ENCODE measurements around the gene SIRT3.

SIRT3 gene

GRCh38 chr11:208917-209260, 27.3 kb downstream of the SIRT3 start:
- Histone ChIP-seq H3K36me3 (ENCODE audit: insufficient read depth, low read length) (peaks cover 32% of the 10 kb centered on the region; the same call in 1 of the 2 replicates), H3K27me3 (ENCODE audit: insufficient read depth, low read length, poor library complexity, severe bottlenecking) (no peaks in the 10 kb centered on the region), H3K9me2 (replicated peaks; ENCODE audit: low read depth, low read length) (no peaks in the 10 kb centered on the region), H4K20me1 (ENCODE audit: insufficient read depth, low read length, poor library complexity, severe bottlenecking) (peaks cover 36% of the 10 kb centered on the region), H3K4me1 (ENCODE audit: insufficient read depth, low read length, poor library complexity, severe bottlenecking) (peaks cover 45% of the 10 kb centered on the region), H3K4me3 (ENCODE audit: low read length, poor library complexity, severe bottlenecking) (peak overlapping the region; percentile 98), H3K9ac (ENCODE audit: low read depth, low read length, poor library complexity, severe bottlenecking) (peak overlapping the region; percentile 99), H2AFZ (ENCODE audit: low read length) (0 out of 2 replicates have a peak overlapping the region, but pooled peaks have one; percentile 63), H3F3A (ENCODE audit: low read depth) (peaks cover 5% of the 10 kb centered on the region), H3K79me2 (ENCODE audit: insufficient read depth, low read length) (peaks cover 73% of the 10 kb centered on the region), H3K9me3 (ENCODE audit: insufficient read depth, low read depth, low read length) (no peaks in the 10 kb centered on the region), H3K4me2 (ENCODE audit: low read depth, low read length, poor library complexity, severe bottlenecking) (peak overlapping the region; percentile 99)
- no peak for TF ChIP-seq EZH2phosphoT487 (IDR thresholded peaks at IDR 0.05; ENCODE audit: borderline replicate concordance)
- TF ChIP-seq, protein P1, sequence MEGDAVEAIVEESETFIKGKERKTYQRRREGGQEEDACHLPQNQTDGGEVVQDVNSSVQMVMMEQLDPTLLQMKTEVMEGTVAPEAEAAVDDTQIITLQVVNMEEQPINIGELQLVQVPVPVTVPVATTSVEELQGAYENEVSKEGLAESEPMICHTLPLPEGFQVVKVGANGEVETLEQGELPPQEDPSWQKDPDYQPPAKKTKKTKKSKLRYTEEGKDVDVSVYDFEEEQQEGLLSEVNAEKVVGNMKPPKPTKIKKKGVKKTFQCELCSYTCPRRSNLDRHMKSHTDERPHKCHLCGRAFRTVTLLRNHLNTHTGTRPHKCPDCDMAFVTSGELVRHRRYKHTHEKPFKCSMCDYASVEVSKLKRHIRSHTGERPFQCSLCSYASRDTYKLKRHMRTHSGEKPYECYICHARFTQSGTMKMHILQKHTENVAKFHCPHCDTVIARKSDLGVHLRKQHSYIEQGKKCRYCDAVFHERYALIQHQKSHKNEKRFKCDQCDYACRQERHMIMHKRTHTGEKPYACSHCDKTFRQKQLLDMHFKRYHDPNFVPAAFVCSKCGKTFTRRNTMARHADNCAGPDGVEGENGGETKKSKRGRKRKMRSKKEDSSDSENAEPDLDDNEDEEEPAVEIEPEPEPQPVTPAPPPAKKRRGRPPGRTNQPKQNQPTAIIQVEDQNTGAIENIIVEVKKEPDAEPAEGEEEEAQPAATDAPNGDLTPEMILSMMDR (conservative IDR thresholded peaks at IDR 0.05; ENCODE audit: low read length): no peak

GRCh38 chr11:208181-208916, 27.8 kb downstream of the SIRT3 start:
- Histone ChIP-seq H3K36me3 (ENCODE audit: insufficient read depth, low read length) (peaks cover 31% of the 10 kb centered on the region; the same call in 1 of the 2 replicates), H3K9ac (ENCODE audit: low read depth, low read length, poor library complexity, severe bottlenecking) (peak overlapping the region; percentile 99), H2AFZ (ENCODE audit: low read length) (0 out of 2 replicates have a peak overlapping the region, but pooled peaks have one; percentile 63), H3K4me3 (ENCODE audit: low read length, poor library complexity, severe bottlenecking) (peak overlapping the region; percentile 98), H3K9me2 (replicated peaks; ENCODE audit: low read depth, low read length) (no peaks in the 10 kb centered on the region), H4K20me1 (ENCODE audit: insufficient read depth, low read length, poor library complexity, severe bottlenecking) (peaks cover 36% of the 10 kb centered on the region), H3K9me3 (ENCODE audit: insufficient read depth, low read depth, low read length) (no peaks in the 10 kb centered on the region), H3F3A (ENCODE audit: low read depth) (peaks cover 5% of the 10 kb centered on the region), H3K4me1 (ENCODE audit: insufficient read depth, low read length, poor library complexity, severe bottlenecking) (peaks cover 50% of the 10 kb centered on the region), H3K79me2 (ENCODE audit: insufficient read depth, low read length) (peaks cover 73% of the 10 kb centered on the region), H3K27me3 (ENCODE audit: insufficient read depth, low read length, poor library complexity, severe bottlenecking) (no peaks in the 10 kb centered on the region), H3K4me2 (ENCODE audit: low read depth, low read length, poor library complexity, severe bottlenecking) (peak overlapping the region; percentile 99)
- TF ChIP-seq EZH2phosphoT487 (IDR thresholded peaks at IDR 0.05; ENCODE audit: borderline replicate concordance): no peak
- TF ChIP-seq, protein P1 (conservative IDR thresholded peaks at IDR 0.05; ENCODE audit: low read length): no peak

DNA sequence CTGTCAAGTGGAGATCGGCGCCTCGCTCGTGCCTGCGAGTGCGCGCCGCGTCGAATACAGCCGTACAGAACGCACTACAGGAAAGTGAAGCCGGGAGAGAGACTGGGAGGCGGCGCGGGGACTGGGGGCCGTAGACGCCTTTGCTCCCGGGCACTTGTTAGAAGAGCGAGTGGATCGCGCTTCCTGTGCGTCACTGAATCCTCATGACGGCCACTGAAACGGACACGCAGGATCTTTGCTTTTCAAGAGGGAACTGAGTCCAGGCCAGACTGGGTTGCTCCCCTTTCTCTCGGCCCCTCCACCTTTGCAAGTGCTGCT, 28.3 kb downstream of the SIRT3 start:
- Histone ChIP-seq H3K79me2 (ENCODE audit: insufficient read depth, low read length) (peaks cover 73% of the 10 kb centered on the region), H3K4me2 (ENCODE audit: low read depth, low read length, poor library complexity, severe bottlenecking) (peak overlapping the region; percentile 84), H4K20me1 (ENCODE audit: insufficient read depth, low read length, poor library complexity, severe bottlenecking) (peaks cover 36% of the 10 kb centered on the region), H2AFZ (ENCODE audit: low read length) (0 out of 2 replicates have a peak overlapping the region, but pooled peaks have one; percentile 15), H3K36me3 (ENCODE audit: insufficient read depth, low read length) (peaks cover 25% of the 10 kb centered on the region; the same call in 1 of the 2 replicates), H3F3A (ENCODE audit: low read depth) (peaks cover 5% of the 10 kb centered on the region), H3K4me1 (ENCODE audit: insufficient read depth, low read length, poor library complexity, severe bottlenecking) (peaks cover 51% of the 10 kb centered on the region), H3K9me3 (ENCODE audit: insufficient read depth, low read depth, low read length) (no peaks in the 10 kb centered on the region), H3K9ac (ENCODE audit: low read depth, low read length, poor library complexity, severe bottlenecking) (peak overlapping the region; percentile 99), H3K27me3 (ENCODE audit: insufficient read depth, low read length, poor library complexity, severe bottlenecking) (no peaks in the 10 kb centered on the region), H3K9me2 (replicated peaks; ENCODE audit: low read depth, low read length) (no peaks in the 10 kb centered on the region), H3K4me3 (ENCODE audit: low read length, poor library complexity, severe bottlenecking) (peak overlapping the region; percentile 98)
- no peak for TF ChIP-seq EZH2phosphoT487 (IDR thresholded peaks at IDR 0.05; ENCODE audit: borderline replicate concordance)
- TF ChIP-seq, protein P1 (conservative IDR thresholded peaks at IDR 0.05; ENCODE audit: low read length): no peak

Measured in Loucy (cell line).